Nephron (organoid): ENCODE results near the gene TRPM8.

Source experiments
- H3K27ac Mint-ChIP-seq, 3 experiments: 2 replicates each; pipeline ENCODE4 v1.8.0; 2020; ENCODE audit warnings: mixed read lengths in 3 of 3, mild to moderate bottlenecking in 2 of 3, moderate library complexity in 1 of 3
- H3K27me3 Mint-ChIP-seq: 2 replicates; pipeline ENCODE4 v1.8.0; 2021; ENCODE audit warnings: low read depth, mild to moderate bottlenecking, moderate library complexity, mixed read lengths
- H3K36me3 Mint-ChIP-seq: 2 replicates; pipeline ENCODE4 v1.8.0; 2020; ENCODE audit warnings: low read depth, mixed read lengths
- H3K4me1 Mint-ChIP-seq: 2 replicates; pipeline ENCODE4 v1.8.0; 2020; ENCODE audit warnings: mixed read lengths
- H3K4me3 Mint-ChIP-seq, 3 experiments: 2 replicates each; pipeline ENCODE4 v1.8.0; 2020; ENCODE audit warnings: mild to moderate bottlenecking in 3 of 3, mixed read lengths in 3 of 3, moderate library complexity in 2 of 3
- H3K9me3 Mint-ChIP-seq: 2 replicates; pipeline ENCODE4 v1.8.0; 2020; ENCODE audit warnings: mixed read lengths
- TF ChIP-seq, protein P1 (sequence below), 3 experiments: fragments of 200-600 bp; sonication (generic); IDR thresholded peaks; one replicate each; pipeline ENCODE4 v1.5.0; 2021; ENCODE audit warnings: antibody characterized with exemption in 3 of 3; ENCODE audit not compliant: unreplicated experiment in 3 of 3

The TRPM8 gene

DNA sequence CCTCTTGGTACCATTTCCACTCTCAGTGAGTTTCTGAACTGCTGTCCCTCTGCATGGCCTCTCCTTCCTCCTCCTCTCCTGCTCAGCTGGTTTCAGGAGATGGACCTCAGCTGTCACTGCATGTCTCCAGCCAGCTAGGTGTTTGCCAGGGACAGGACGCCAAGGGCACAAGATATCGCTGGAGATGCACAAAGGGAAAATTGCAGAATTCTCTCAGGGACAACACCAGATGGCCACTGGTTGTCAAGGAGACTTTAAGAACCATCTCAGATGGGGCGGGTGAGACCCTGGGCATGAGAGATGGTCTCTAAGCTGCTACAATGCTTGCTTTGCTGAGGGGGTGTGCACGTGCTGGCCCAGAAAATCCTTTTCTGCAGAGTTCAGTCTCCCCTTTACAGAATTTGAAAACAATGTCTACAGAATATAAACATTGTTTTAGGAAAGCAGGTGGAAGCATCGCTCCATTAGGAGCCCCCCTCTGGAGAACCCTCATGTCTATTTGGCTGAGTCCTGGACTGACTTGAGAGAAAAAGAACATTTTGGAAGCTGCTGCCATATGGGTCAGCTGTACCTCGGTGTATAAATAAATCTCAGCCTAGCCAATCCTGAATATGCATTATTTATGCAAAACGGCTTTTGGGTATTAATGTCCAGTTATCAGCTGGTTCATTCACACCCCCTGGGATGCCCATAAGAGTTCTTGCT is 75.5 kb downstream of the TRPM8 start:
- Mint-ChIP-seq H3K36me3 (no peaks in the 10 kb centered on the region), H3K27ac (no peak overlapping the region), H3K9me3 (peaks cover 2% of the 10 kb centered on the region), H3K4me1 (peaks cover 34% of the 10 kb centered on the region), H3K27me3 (peaks cover 5% of the 10 kb centered on the region), H3K4me3 (no peak overlapping the region)
- TF ChIP-seq, protein P1, sequence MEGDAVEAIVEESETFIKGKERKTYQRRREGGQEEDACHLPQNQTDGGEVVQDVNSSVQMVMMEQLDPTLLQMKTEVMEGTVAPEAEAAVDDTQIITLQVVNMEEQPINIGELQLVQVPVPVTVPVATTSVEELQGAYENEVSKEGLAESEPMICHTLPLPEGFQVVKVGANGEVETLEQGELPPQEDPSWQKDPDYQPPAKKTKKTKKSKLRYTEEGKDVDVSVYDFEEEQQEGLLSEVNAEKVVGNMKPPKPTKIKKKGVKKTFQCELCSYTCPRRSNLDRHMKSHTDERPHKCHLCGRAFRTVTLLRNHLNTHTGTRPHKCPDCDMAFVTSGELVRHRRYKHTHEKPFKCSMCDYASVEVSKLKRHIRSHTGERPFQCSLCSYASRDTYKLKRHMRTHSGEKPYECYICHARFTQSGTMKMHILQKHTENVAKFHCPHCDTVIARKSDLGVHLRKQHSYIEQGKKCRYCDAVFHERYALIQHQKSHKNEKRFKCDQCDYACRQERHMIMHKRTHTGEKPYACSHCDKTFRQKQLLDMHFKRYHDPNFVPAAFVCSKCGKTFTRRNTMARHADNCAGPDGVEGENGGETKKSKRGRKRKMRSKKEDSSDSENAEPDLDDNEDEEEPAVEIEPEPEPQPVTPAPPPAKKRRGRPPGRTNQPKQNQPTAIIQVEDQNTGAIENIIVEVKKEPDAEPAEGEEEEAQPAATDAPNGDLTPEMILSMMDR (IDR thresholded peaks at IDR 0.05; ENCODE audit: unreplicated experiment in 3 of 3): no peak

DNA sequence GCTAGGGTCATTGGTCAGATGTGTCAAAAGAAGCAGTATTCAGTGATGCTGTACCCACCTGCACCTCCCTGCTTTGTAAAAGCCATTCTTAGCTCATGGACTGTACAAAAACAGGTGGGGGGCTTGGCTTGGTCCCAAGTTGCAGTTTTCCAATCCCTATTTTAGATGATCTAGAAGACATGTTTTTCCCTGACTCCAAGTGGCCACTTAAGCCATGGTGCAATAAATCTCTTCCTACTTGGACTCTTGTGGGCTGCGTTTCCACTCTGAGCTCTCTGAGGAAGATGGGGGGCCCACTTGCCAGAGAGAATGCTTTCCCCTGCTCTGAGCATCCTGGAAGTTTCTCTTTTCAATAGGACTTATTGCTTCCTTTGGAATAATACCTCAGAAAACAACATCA is 76.3 kb downstream of the TRPM8 start:
- Mint-ChIP-seq H3K4me3 (no peak overlapping the region), H3K9me3 (peaks cover 2% of the 10 kb centered on the region), H3K4me1 (peaks cover 38% of the 10 kb centered on the region), H3K27me3 (peaks cover 5% of the 10 kb centered on the region), H3K36me3 (no peaks in the 10 kb centered on the region), H3K27ac (no peak overlapping the region)
- TF ChIP-seq, protein P1 (IDR thresholded peaks at IDR 0.05; ENCODE audit: unreplicated experiment in 3 of 3): no peak

DNA sequence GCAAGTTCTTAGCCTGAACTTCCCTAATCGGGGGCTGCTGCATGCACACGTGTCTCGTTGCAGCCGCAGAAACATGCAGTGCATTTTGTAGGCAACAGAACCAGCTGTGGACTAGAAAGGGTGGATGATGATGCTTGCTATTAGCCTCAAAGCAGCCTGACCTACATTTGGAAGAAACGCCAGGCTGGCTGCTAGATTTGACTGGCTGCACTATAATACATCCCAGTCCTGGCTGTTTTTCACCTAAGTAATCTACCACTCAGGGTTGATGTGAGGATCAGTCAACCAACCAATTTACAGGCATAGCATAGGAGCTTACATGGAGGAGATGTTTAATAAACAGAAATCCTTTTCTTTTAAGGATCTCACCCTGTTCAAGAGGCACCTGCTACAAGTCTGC is 77.0 kb downstream of the TRPM8 start:
- Mint-ChIP-seq H3K27me3 (no peaks in the 10 kb centered on the region), H3K36me3 (no peaks in the 10 kb centered on the region), H3K4me1 (peaks cover 38% of the 10 kb centered on the region), H3K9me3 (peaks cover 2% of the 10 kb centered on the region), H3K27ac (peak overlapping the region in 1 of 3 experiments; percentile 41), H3K4me3 (no peak overlapping the region)
- TF ChIP-seq, protein P1 (IDR thresholded peaks at IDR 0.05; ENCODE audit: unreplicated experiment in 3 of 3): no peak

DNA sequence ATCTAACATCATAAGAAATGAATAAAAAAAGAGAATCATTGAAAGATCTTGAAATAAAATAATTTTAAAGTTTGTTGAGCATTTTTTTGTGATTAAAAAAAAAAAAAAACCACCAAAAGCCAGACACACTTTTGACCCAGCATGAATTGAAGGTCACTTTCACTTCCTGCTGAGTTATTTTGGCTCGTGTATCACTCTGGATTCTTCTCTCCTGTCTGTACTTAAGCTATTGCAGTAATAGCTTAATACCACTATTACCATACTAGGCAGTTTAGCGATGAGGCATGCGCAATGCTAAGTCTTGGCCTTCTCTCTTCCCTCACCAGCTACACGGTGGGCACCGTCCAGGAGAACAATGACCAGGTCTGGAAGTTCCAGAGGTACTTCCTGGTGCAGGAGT is 78.8 kb downstream of the TRPM8 start:
- TF ChIP-seq, protein P1 (IDR thresholded peaks at IDR 0.05; ENCODE audit: unreplicated experiment in 3 of 3): no peak
- Mint-ChIP-seq H3K27me3 (no peaks in the 10 kb centered on the region), H3K36me3 (no peaks in the 10 kb centered on the region), H3K27ac (peak overlapping the region in 2 of 3 experiments; percentile 30 to 60), H3K4me3 (no peak overlapping the region), H3K9me3 (peaks cover 2% of the 10 kb centered on the region), H3K4me1 (peaks cover 38% of the 10 kb centered on the region)

DNA sequence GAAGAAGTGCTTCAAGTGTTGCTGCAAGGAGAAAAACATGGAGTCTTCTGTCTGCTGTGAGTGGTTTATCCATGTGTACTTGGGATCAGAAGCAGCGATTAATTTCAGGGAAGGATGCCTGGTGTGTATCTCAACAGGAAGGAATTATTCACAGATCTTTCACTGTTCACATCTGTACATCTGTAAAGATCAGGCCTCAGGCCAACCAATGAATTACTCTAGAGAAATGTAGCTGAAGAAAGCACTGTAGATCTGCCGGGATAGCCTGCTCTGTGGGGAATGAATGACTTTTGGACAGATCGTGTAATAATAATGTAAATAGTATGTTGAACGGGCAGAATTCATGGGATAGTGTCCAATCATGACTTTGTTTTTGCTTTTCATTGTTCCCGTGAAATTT is 79.3 kb downstream of the TRPM8 start:
- Mint-ChIP-seq H3K9me3 (peaks cover 2% of the 10 kb centered on the region), H3K27me3 (no peaks in the 10 kb centered on the region), H3K4me3 (no peak overlapping the region), H3K27ac (peak overlapping the region in 2 of 3 experiments; percentile 30 to 60), H3K4me1 (peaks cover 38% of the 10 kb centered on the region), H3K36me3 (no peaks in the 10 kb centered on the region)
- TF ChIP-seq, protein P1 (IDR thresholded peaks at IDR 0.05; ENCODE audit: unreplicated experiment in 3 of 3): no peak

DNA sequence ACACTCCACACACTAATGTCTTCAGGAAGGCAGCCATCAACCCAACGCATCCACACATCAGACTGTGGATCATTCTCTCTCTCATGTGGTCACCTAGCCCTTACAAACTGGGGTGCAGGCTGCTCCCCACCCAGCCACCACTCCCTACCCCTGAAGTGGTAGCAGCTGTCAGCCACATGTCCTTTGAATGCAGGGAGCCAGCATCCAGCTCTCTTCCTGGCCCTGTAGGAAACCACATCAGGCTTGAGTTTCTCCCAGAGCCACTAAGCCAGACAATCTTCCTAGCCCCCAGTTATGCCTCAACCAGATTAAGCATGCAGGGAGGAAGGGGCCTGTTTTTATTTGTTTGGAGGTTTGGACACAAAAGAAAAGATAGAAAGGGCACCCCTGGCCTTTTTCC is 80.5 kb downstream of the TRPM8 start:
- H3K27ac Mint-ChIP-seq: no peak overlapping the region
- H3K27me3 Mint-ChIP-seq: no peaks in the 10 kb centered on the region
- H3K9me3 Mint-ChIP-seq: peaks cover 2% of the 10 kb centered on the region
- no peak overlapping the region for H3K4me3 Mint-ChIP-seq
- peaks cover 30% of the 10 kb centered on the region for H3K4me1 Mint-ChIP-seq
- TF ChIP-seq, protein P1 (IDR thresholded peaks at IDR 0.05; ENCODE audit: unreplicated experiment in 3 of 3): no peak
- no peaks in the 10 kb centered on the region for H3K36me3 Mint-ChIP-seq
